Activated T-helper 1 cell treated with anti-CD3 and anti-CD28 coated beads, Interleukin-2, amount 50 U/mL, for 16 hours (primary cell): ENCODE results near the gene ADAMTSL5.
"Not testable (repeated sequence)": the region's sequence is repeated elsewhere in the genome, so short reads cannot be mapped to it uniquely, and the experiment has no call there.

Source experiments
- DNase-seq, 2 donors: peaks; one replicate each; pipeline ENCODE4 v3.0.0-alpha.2; 2020; ENCODE audit warnings: low read depth in 1 of 2, low spot score in 1 of 2

Gene ADAMTSL5

GRCh38 chr19:1481893-1482360 lies 30.9 kb downstream of the ADAMTSL5 start:
- no peak for DNase-seq

GRCh38 chr19:1481224-1481892 lies 31.5 kb downstream of the ADAMTSL5 start:
- no peak for DNase-seq

- DNase-seq = peak; percentile 84 to 87
Measured at GRCh38 chr19:1478934-1479707, 33.7 kb downstream of the ADAMTSL5 start, which contains the start of gene C19orf25. Gene C19orf25, minus strand, starts transcription at chr19:1479215. Its CDS starts 312 bp downstream, at chr19:1478903.

- not testable (repeated sequence) for DNase-seq
Measured at GRCh38 chr19:1477056-1477455, 35.8 kb downstream of the ADAMTSL5 start.

GRCh38 chr19:1475751-1476437 lies 36.9 kb downstream of the ADAMTSL5 start:
- no peak for DNase-seq

- no peak for DNase-seq
Measured at GRCh38 chr19:1474765-1475351, 38.0 kb downstream of the ADAMTSL5 start.

GRCh38 chr19:1474011-1474764 lies 38.6 kb downstream of the ADAMTSL5 start:
- no peak for DNase-seq

- DNase-seq = no peak
Measured at GRCh38 chr19:1473085-1473851, 39.6 kb downstream of the ADAMTSL5 start.

GRCh38 chr19:1472231-1473084 lies 40.4 kb downstream of the ADAMTSL5 start:
- no peak for DNase-seq

- DNase-seq = no peak
Measured at GRCh38 chr19:1471515-1472160, 41.2 kb downstream of the ADAMTSL5 start.

GRCh38 chr19:1471010-1471514 lies 41.8 kb downstream of the ADAMTSL5 start:
- no peak for DNase-seq

GRCh38 chr19:1470305-1471009 lies 42.4 kb downstream of the ADAMTSL5 start:
- DNase-seq = peak; percentile 45 to 54

GRCh38 chr19:1470055-1470304 lies 42.8 kb downstream of the ADAMTSL5 start:
- no peak for DNase-seq

- DNase-seq = no peak
Measured at GRCh38 chr19:1469255-1470054, 43.4 kb downstream of the ADAMTSL5 start.

GRCh38 chr19:1468821-1469254 lies 44.0 kb downstream of the ADAMTSL5 start:
- DNase-seq = no peak

- no peak for DNase-seq
Measured at GRCh38 chr19:1468274-1468820, 44.5 kb downstream of the ADAMTSL5 start.
